Cortex of kidney (tissue), 1 donor: Measurements from ENCODE around the gene MON1B.
"Not testable (repeated sequence)": the region's sequence is repeated elsewhere in the genome, so short reads cannot be mapped to it uniquely, and the experiment has no call there.

Source experiments
- DNase-seq: peaks from one replicate; lab custom pipeline; 2025; lab: John Stamatoyannopoulos, UW

Gene MON1B

GRCh38 chr16:77197747-77198146, 6.8 kb downstream of the MON1B start:
- no peak for DNase-seq

- no peak for DNase-seq
Measured at GRCh38 chr16:77199211-77199610, 8.2 kb downstream of the MON1B start, which contains the start of gene SYCE1L. Gene SYCE1L, plus strand, starts transcription at chr16:77199408. Its CDS starts 44 bp downstream, at chr16:77199452.

GRCh38 chr16:77206533-77206932, 15.5 kb downstream of the MON1B start:
- DNase-seq, result no peak

- no peak for DNase-seq
Measured at GRCh38 chr16:77207030-77207429, 16.0 kb downstream of the MON1B start.

- DNase-seq, result no peak
Measured at GRCh38 chr16:77208382-77208781, 17.4 kb downstream of the MON1B start.

GRCh38 chr16:77211880-77212740, 21.1 kb downstream of the MON1B start:
- no peak for DNase-seq

GRCh38 chr16:77212741-77213541, 22.0 kb downstream of the MON1B start:
- DNase-seq, result no peak

GRCh38 chr16:77213542-77214106, 22.6 kb downstream of the MON1B start:
- DNase-seq, result no peak

GRCh38 chr16:77214411-77215138, 23.6 kb downstream of the MON1B start:
- no peak for DNase-seq

GRCh38 chr16:77219437-77219836, 28.4 kb downstream of the MON1B start:
- no peak for DNase-seq

- DNase-seq, result no peak
Measured at GRCh38 chr16:77220427-77220826, 29.4 kb downstream of the MON1B start.

GRCh38 chr16:77221482-77221881, 30.5 kb downstream of the MON1B start:
- no peak for DNase-seq

GRCh38 chr16:77223184-77223583, 32.2 kb downstream of the MON1B start:
- no peak for DNase-seq

- no peak for DNase-seq
Measured at GRCh38 chr16:77225182-77225581, 34.2 kb downstream of the MON1B start.

- no peak for DNase-seq
Measured at GRCh38 chr16:77227745-77228144, 36.8 kb downstream of the MON1B start.

GRCh38 chr16:77231047-77231446, 40.1 kb downstream of the MON1B start:
- no peak for DNase-seq

GRCh38 chr16:77233799-77234519, 43.0 kb downstream of the MON1B start:
- DNase-seq, result no peak

GRCh38 chr16:77234611-77235010, 43.6 kb downstream of the MON1B start:
- no peak for DNase-seq

- DNase-seq, result no peak
Measured at GRCh38 chr16:77236063-77236511, 45.1 kb downstream of the MON1B start.

GRCh38 chr16:77238593-77238992, 47.6 kb downstream of the MON1B start:
- DNase-seq, result no peak

- not testable (repeated sequence) for DNase-seq
Measured at GRCh38 chr16:77242471-77242870, 51.5 kb downstream of the MON1B start.
